GM12878 (cell line): ENCODE data around the gene ZNF626. TPM values are rescaled to one million over a fixed set of nuclear protein-coding genes. Genes with fewer than 3 reads are reported as not detected.

Experiments
- ATAC-seq: fragments of 200-7000 bp; cut with Tn5 transposase; 3 replicates; pipeline ENCODE4 v1.9.1; 2020; ENCODE audit warnings: mild to moderate bottlenecking, moderate library complexity
- BruUV-seq: library from RNA; stranded (reverse); fragments of 400-500 nt; replicated peaks from 2 replicates; lab custom pipeline; 2021; lab: Mats Ljungman, UMichigan
- CTCF ChIA-PET: fragments of 300-600 bp; sonication (Branson Sonifier 250); formaldehyde crosslinking; extraction: SDS; loops from one replicate; lab custom pipeline; 2021; ENCODE audit warnings: inconsistent platforms; lab: Yijun Ruan, JAX
- POLR2A ChIA-PET: fragments of 350-600 bp; formaldehyde crosslinking; extraction: SDS; loops from one replicate; lab custom pipeline; 2021; ENCODE audit warnings: inconsistent platforms; lab: Charles Lee
- RAD21 ChIA-PET: fragments of 300-600 bp; sonication (Branson Sonifier 250); formaldehyde crosslinking; loops from one replicate; lab custom pipeline; 2023; ENCODE audit warnings: antibody characterized with exemption; ENCODE audit not compliant: unreplicated experiment; lab: Charles Lee
- SMC1A ChIA-PET: fragments of 300-600 bp; sonication (Branson Sonifier 250); formaldehyde crosslinking; loops from one replicate; lab custom pipeline; 2023; ENCODE audit not compliant: unreplicated experiment, uncharacterized antibody; lab: Charles Lee
- DNase-seq: peaks from one replicate; pipeline ENCODE4 v3.0.0-alpha.2; 2011; ENCODE audit warnings: low read depth, low spot score
- FAIRE-seq: peaks from 3 replicates; lab custom pipeline; 2011; peaks lifted over from hg19 to GRCh38; lab: Jason Lieb, UNC
- H2AFZ ChIP-seq: 2 replicates; pipeline ENCODE4 v1.6.0; 2011; ENCODE audit warnings: low read depth, low read length, control low read depth; ENCODE audit not compliant: control insufficient read depth
- H3K27ac ChIP-seq: 2 replicates; pipeline ENCODE4 v1.5.1; 2011; ENCODE audit warnings: control low read depth; ENCODE audit not compliant: control insufficient read depth, insufficient read depth
- H3K27me3 ChIP-seq, 2 experiments: replicated peaks in 1 of 2; 2 replicates each; pipeline versions ENCODE4 v1.6.0 to v1.6.1; 2011; ENCODE audit warnings: low read length in 1 of 2; ENCODE audit not compliant: control insufficient read depth in 2 of 2, insufficient read depth in 2 of 2
- H3K36me3 ChIP-seq, 2 experiments: 2 replicates each; pipeline ENCODE4 v1.5.1; 2011; ENCODE audit warnings: low read length in 1 of 2; ENCODE audit not compliant: control insufficient read depth in 2 of 2, insufficient read depth in 2 of 2
- H3K4me1 ChIP-seq: 2 replicates; pipeline ENCODE4 v1.6.1; 2011; ENCODE audit warnings: mild to moderate bottlenecking, low read length, moderate library complexity, mixed read lengths; ENCODE audit not compliant: control insufficient read depth, insufficient read depth
- H3K4me2 ChIP-seq: 2 replicates; pipeline ENCODE4 v1.6.0; 2011; ENCODE audit warnings: control low read depth; ENCODE audit not compliant: control insufficient read depth, insufficient read depth
- H3K4me3 ChIP-seq: fragments of 200-600 bp; sonication (generic); 2 replicates; pipeline ENCODE4 v1.5.1; 2016
- H3K79me2 ChIP-seq: 2 replicates; pipeline ENCODE4 v1.6.0; 2011; ENCODE audit warnings: low read length; ENCODE audit not compliant: control insufficient read depth, insufficient read depth
- H3K9ac ChIP-seq: 2 replicates; pipeline ENCODE4 v1.8.0; 2011; ENCODE audit warnings: low read length, control low read depth, mixed read lengths; ENCODE audit not compliant: control insufficient read depth, insufficient read depth
- H3K9me3 ChIP-seq: replicated peaks from 3 replicates; pipeline ENCODE4 v1.5.1; 2011; ENCODE audit warnings: mild to moderate bottlenecking, low read length; ENCODE audit not compliant: control insufficient read depth, insufficient read depth
- H4K20me1 ChIP-seq: 2 replicates; pipeline ENCODE4 v1.6.0; 2011; ENCODE audit not compliant: control insufficient read depth, insufficient read depth
- CBX3 ChIP-seq: fragments of 200-600 bp; sonication (generic); IDR thresholded peaks from 2 replicates; pipeline ENCODE4 v1.6.1; 2016; ENCODE audit warnings: low read depth, borderline replicate concordance
- E2F8 ChIP-seq: fragments of 450-650 bp; IDR thresholded peaks from 2 replicates; pipeline ENCODE4 v1.6.1; 2018; ENCODE audit warnings: mild to moderate bottlenecking, low read depth, moderate library complexity; ENCODE audit not compliant: partially characterized antibody
- GABPA ChIP-seq: IDR thresholded peaks from 2 replicates; pipeline ENCODE4 v1.6.1; 2014; ENCODE audit warnings: antibody characterized with exemption, low read depth, mild to moderate bottlenecking, inconsistent platforms
- MEF2A ChIP-seq: IDR thresholded peaks from 2 replicates; pipeline ENCODE4 v1.6.1; 2011; ENCODE audit warnings: low read depth, mild to moderate bottlenecking, low read length, moderate library complexity; ENCODE audit not compliant: insufficient read depth
- MTA3 ChIP-seq: IDR thresholded peaks from 2 replicates; pipeline ENCODE4 v1.6.1; 2012; ENCODE audit warnings: low read length, inconsistent platforms, borderline replicate concordance
- NFYB ChIP-seq: IDR thresholded peaks from 2 replicates; pipeline ENCODE4 v1.6.1; 2011; ENCODE audit warnings: low read depth, mild to moderate bottlenecking, low read length, improper control_type of control experiment, moderate library complexity; ENCODE audit not compliant: insufficient read depth
- NR2F1 ChIP-seq: fragments of 450-650 bp; conservative IDR thresholded peaks from 2 replicates; pipeline ENCODE4 v1.6.1; 2017; ENCODE audit warnings: mild to moderate bottlenecking
- PKNOX1 ChIP-seq: fragments of 450-650 bp; IDR thresholded peaks from 2 replicates; pipeline ENCODE4 v1.6.1; 2016; ENCODE audit warnings: mild to moderate bottlenecking
- RBBP5 ChIP-seq: fragments of 200-600 bp; sonication (generic); conservative IDR thresholded peaks from 2 replicates; pipeline ENCODE4 v1.6.1; 2016
- RFX5 ChIP-seq: IDR thresholded peaks from 2 replicates; pipeline ENCODE4 v1.6.1; 2011; ENCODE audit warnings: low read depth, low read length, improper control_type of control experiment
- SMARCA5 ChIP-seq: fragments of 450-650 bp; IDR thresholded peaks from 2 replicates; pipeline ENCODE4 v1.6.1; 2017; ENCODE audit warnings: mild to moderate bottlenecking
- SMC3 ChIP-seq: IDR thresholded peaks from 2 replicates; pipeline ENCODE4 v1.6.1; 2011; ENCODE audit warnings: low read length, improper control_type of control experiment, borderline replicate concordance
- SREBF1 ChIP-seq: IDR thresholded peaks from 2 replicates; pipeline ENCODE4 v1.6.1; 2012; ENCODE audit warnings: mild to moderate bottlenecking, low read length
- ZBTB11 ChIP-seq: fragments of 450-650 bp; formaldehyde crosslinking; IDR thresholded peaks from 2 replicates; pipeline ENCODE4 v1.5.0; 2022; ENCODE audit warnings: mild to moderate bottlenecking, missing genetic modification characterization
- ZNF24 ChIP-seq: fragments of 450-650 bp; IDR thresholded peaks from 2 replicates; pipeline ENCODE4 v1.6.1; 2017; ENCODE audit warnings: antibody characterized with exemption, mild to moderate bottlenecking
- ZNF274 ChIP-seq: IDR thresholded peaks from one replicate; pipeline ENCODE4 v1.8.0; 2011; ENCODE audit not compliant: insufficient read length, insufficient read depth
- ZNF622 ChIP-seq: fragments of 450-650 bp; IDR thresholded peaks from 2 replicates; pipeline ENCODE4 v1.6.1; 2017; ENCODE audit warnings: mild to moderate bottlenecking, inconsistent platforms
- WGBS: methylation state at CpG from one replicate; pipeline ENCODE4 v1.1.6; 2016; ENCODE audit warnings: low lambda C conversion rate; ENCODE audit not compliant: insufficient replicate concordance, insufficient coverage; ENCODE audit errors: missing lambda C conversion rate; 5-methylcytosine and 5-hydroxymethylcytosine counted together
- in situ Hi-C: fragments of 300-500 bp; cut with MboI; formaldehyde crosslinking; loops from 9 replicates; pipeline ENCODE4 v1.14.3; 2018; ENCODE audit warnings: mixed read lengths
- intact Hi-C: fragments of 100-400 bp; cut with micrococcal nuclease; formaldehyde crosslinking; loops from one replicate; pipeline ENCODE4 v1.14.2; 2022; ENCODE audit not compliant: unreplicated experiment
- polyA plus RNA-seq, 11 experiments: library from polyadenylated mRNA; depleted of rRNA in 4 of 11; unstranded in 6 of 11; stranded (reverse) in 5 of 11; fragments of >200 nt; fragmentation: Nextera tagmentation in 4 of 11; fragmentation: Illumina TruSeq in 1 of 11; extraction: Ambion mirVana in 4 of 11; extraction: Trizol in 1 of 11; gene quantifications; 1 replicate in 1 of 11; 2 replicates in 10 of 11; pipeline versions ENCODE4 v1.2.1 to v1.2.3, GENCODE V29; 2011 to 2016; ENCODE audit warnings: inconsistent platforms in 2 of 11, missing spikeins in 2 of 11, low read depth in 1 of 11
- total RNA-seq, 4 experiments: library from RNA; depleted of rRNA in 3 of 4; stranded (reverse); fragments of >200 nt in 3 of 4; fragmentation: Illumina TruSeq in 1 of 4; extraction: Trizol in 1 of 4; gene quantifications; 2 replicates each; pipeline versions ENCODE4 v1.2.1 to v1.2.3, GENCODE V29; 2013 to 2021

Gene ZNF626
- total and polyA plus RNA-seq, 10 of the 15 experiments (the other 5 are each of a cell fraction or from before 2014, with no cell fraction given), result 1.2 to 3.7 (median 1.9) TPM

- no peak for TF ChIP-seq ZNF24
Measured at GRCh38 chr19:20640545-20640944, 20.8 kb downstream of the ZNF626 start (continued).

GRCh38 chr19:20640023-20640422 is 21.3 kb downstream of the ZNF626 start:
- WGBS, result 46% methylated on average over 2 of the region's 2 CpGs
- ChIA-PET CTCF (no interaction called here), SMC1A (interaction anchor here (0.6 kb wide), 1 partner anchor 13 kb away, joined by 3 read pairs; no protein-coding TSS in a partner anchor), RAD21 (no interaction called here), POLR2A (no interaction called here)
- DNase-seq (no peak), FAIRE-seq (no peak), ATAC-seq (no peak)
- no peaks in the 10 kb centered on the region for H3K36me3 ChIP-seq
- no peak overlapping the region for H2AFZ ChIP-seq
- H3K4me2 ChIP-seq, result no peak overlapping the region
- intact Hi-C loops, result no loop called here
- H3K79me2 ChIP-seq, result no peaks in the 10 kb centered on the region
- H3K9me3 ChIP-seq, result no peaks in the 10 kb centered on the region; the same call in 2 of the 3 replicates
- no peak overlapping the region for H3K9ac ChIP-seq
- no peaks in the 10 kb centered on the region for H3K27me3 ChIP-seq
- no TSS peak for BruUV-seq
- H3K27ac ChIP-seq, result no peak overlapping the region
- no peaks in the 10 kb centered on the region for H3K4me1 ChIP-seq
- in situ Hi-C loops, result no loop called here
- no peak overlapping the region for H3K4me3 ChIP-seq
- H4K20me1 ChIP-seq, result no peaks in the 10 kb centered on the region
- TF ChIP-seq MTA3, result no peak
- TF ChIP-seq RBBP5, result no peak
- TF ChIP-seq SMC3, result no peak
- no peak for TF ChIP-seq E2F8
- TF ChIP-seq NFYB, result no peak
- TF ChIP-seq ZNF622, result no peak
- TF ChIP-seq PKNOX1, result no peak
- no peak for TF ChIP-seq ZBTB11 (CRISPR knock-in tag)
- TF ChIP-seq SREBF1, result no peak
- no peak for TF ChIP-seq MEF2A
- TF ChIP-seq SMARCA5, result no peak
- no peak for TF ChIP-seq RFX5
- TF ChIP-seq NR2F1, result no peak
- no peak for TF ChIP-seq ZNF274
- TF ChIP-seq CBX3, result no peak
- no peak for TF ChIP-seq GABPA
